ENCODE data around the gene PSMC6. TPM values are rescaled to one million over a fixed set of nuclear protein-coding genes. Genes with fewer than 3 reads are reported as not detected.
"Not testable (repeated sequence)": the region's sequence is repeated elsewhere in the genome, so short reads cannot be mapped to it uniquely, and the experiment has no call there.

The PSMC6 gene
- total RNA-seq, 1 donor from 2014 or later, result 95.3 TPM

GRCh38 chr14:52711666-52712065 lies 4.7 kb downstream of the PSMC6 start:
- intact Hi-C loops (cut with micrococcal nuclease), result no loop called here

DNA sequence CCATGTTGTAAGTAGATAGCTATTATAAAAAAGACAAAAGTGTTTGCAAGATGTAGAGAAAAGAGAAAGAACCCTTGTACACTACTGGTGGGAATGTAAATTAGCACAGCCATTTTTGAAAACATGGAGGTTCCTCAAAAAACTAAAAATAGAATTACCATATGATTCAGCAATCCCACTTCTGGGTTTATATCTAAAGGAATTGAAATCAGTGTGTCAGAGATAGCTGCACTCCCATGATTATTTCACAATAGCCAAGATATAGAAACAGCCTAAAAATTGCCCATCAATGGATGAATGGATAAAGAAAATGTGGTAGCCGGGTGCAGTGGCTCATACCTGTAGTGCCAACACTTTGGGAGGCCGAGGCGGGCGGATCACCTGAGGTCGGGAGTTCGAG lies 9.2 kb downstream of the PSMC6 start:
- intact Hi-C loops (cut with micrococcal nuclease), result no loop called here

DNA sequence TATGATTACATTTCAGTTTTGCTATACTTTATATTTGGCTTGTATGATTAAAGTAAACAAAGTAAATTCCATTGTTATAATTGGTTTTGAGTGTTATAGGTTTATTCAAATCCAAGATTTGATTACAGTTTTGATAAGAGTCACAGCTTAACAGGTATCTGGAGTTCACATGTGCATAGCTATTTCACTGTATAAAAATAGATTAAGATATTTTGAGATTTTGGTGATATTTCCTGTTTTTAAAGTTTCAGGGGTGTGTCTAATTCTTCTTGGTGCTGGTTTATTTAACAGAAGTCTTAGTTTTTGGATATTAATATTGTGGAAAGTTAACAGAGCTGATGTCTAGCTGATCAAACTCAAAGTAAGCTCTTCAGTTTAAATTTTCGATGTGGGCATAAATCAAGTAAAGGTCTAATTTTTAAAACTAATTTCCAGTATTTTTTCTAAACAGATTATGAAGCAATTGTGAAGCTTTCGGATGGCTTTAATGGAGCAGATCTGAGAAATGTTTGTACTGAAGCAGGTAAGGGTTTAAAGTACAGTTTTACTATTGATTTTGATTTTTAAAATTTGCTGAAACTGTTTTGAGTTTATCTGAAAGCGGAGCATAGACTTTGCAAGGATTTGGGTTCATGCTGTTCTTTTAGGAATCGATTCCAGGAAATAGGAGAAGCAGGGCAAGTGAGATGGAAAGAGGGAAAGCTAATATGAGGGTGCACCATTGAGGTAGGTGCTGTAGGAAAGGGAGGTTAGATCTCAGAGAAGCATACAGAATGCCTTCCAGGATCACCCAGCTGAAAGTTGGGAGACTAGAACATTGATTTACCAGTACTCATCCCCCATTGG lies 16.7 kb downstream of the PSMC6 start:
- intact Hi-C loops (cut with micrococcal nuclease), result no loop called here

DNA sequence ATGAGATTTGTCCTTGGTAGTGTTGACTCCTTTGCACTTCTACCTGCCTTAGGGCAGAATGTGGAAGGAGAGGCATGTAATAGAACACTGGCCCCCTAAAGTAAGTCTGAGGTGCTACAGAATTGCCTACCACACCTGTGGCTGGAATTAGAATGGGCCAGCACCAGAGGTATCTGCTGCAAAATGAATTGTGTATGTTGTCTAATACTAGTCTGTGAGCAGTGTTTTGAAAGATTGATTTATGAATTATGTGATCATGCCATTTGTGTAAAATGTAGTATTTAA lies 17.3 kb downstream of the PSMC6 start:
- intact Hi-C loops (cut with micrococcal nuclease), result no loop called here

GRCh38 chr14:52727509-52727908 lies 20.5 kb downstream of the PSMC6 start:
- intact Hi-C loops (cut with micrococcal nuclease), result not testable (repeated sequence)

DNA sequence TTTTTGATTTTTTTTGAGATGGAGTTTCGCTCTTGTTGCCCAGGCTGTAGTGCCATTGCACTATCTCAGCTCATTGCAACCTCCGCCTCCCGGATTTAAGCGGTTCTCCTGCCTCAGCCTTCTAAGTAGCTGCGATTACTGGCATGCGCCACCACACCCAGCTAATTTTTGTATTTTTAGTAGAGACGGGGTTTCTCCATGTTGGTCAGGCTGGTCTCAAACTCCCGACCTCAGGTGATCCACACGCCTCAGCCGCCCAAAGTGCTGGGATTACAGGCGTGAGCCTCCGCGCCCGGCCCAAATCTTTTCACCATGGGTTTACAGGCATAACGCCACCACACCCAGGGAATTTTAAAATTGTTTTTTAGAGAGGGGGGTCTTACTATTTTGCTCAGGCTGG lies 22.0 kb downstream of the PSMC6 start:
- intact Hi-C loops (cut with micrococcal nuclease), result loop anchor here (1.0 kb wide), 1 partner anchor 177 kb away; the partner anchor contains the start of genes GPR137C and TXNDC16

DNA sequence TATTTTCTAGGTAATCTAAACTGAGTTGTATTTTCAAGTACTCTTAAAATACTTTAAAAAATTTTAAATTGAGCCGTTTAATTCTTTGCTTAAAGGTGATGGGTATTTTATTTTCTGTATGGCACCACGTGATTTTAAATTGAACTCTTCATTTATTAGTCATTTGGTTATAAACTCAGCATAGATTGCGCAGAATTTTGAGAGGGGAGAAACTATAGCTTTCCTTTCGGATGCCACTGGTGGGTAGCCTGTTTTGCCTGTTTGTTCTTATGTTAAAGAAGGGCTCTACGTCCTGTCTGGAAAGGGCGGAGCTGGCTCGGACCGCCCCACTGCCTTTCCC lies 22.6 kb downstream of the PSMC6 start:
- intact Hi-C loops (cut with micrococcal nuclease), result loop anchor here (1.0 kb wide), 1 partner anchor 177 kb away; the partner anchor contains the start of genes GPR137C and TXNDC16

DNA sequence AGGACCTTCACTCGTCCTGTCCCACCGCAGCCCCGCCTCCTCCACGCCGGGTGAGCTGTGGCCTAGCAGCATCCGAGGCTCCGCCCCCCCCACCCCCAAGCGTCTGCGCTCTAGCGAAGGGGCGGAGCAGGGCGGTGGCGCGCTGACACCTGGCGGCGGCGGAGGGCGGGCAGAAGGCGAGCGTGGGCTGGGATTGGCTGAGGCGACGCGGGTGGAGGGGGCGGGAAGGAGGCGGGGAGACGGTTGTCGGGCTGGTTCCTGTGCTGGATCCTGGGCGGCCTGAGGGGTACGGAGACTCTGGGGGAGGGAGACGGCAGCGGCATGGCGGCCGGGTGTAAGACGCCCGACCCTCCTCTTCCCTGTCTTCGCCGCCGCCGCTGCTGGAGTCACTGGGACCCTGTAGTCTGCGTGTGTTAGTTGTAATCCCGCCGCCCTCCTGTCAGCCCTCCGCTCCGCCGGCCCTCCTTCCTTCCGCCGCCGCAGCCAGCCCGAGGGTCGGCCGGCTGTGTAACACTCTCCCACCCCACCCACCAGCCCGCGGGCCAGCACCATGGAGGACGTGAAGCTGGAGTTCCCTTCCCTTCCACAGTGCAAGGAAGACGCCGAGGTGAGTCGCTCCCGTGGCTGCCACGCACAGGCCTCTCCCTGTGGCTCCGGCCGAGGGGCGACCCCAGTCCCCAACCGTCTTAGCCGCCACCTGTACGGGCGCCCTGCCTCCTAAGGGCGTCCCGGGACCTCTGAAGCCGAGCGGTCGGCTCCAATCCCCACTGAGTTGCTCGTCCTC lies 23.1 kb downstream of the PSMC6 start, which contains the start of gene STYX:
STYX (plus strand) TSS at position 242 of the 784 bp plus-strand sequence; CDS start at position 551, 309 bp downstream.
- intact Hi-C loops (cut with micrococcal nuclease), result loop anchor here (1.0 to 2.0 kb wide), 6 partner anchors 12 to 423 kb away; partner anchors contain the start of genes DDHD1, GNPNAT1, GPR137C and PSMC6

DNA sequence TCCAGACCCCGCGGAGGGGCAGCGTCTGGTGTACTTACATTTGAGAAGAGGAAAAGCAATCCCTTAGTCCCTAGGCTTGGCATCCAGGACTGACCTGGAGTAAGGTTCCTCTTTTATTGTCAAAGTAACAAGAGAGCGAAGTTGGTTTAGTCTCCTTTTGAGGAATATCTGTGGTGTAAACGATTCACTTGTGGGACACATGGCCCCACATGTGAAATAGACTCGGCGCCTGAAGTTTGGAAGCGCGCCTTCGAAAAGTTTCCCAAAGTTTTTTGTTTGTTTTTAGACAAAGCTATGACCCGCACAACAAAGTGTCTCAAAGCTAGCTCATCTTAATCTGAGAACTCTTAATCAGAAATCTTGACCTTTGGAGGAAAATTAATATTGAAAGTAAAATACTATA lies 23.7 kb downstream of the PSMC6 start:
- intact Hi-C loops (cut with micrococcal nuclease), result loop anchor here (1.0 to 2.0 kb wide), 5 partner anchors 12 to 422 kb away; partner anchors contain the start of genes DDHD1, GNPNAT1 and PSMC6

DNA sequence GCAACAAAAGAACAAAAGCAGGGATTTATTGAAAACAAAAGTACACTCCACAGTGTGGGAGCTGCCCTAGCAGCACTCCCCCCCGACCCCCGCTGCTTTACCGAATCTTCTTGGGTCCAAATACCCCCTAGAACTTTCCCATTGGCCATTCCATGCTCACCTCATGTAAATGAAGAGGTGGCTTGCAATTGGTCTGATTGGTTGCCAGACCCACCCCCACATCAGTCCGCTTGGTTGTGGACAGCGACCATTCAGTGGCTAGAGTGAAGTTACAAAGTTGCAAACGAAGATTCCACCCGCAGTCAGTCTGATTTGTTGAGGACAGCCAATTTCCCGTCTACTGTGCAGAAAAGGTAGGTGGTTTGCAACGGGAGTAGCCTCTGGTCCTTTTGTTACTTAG lies 26.8 kb downstream of the PSMC6 start:
- intact Hi-C loops (cut with micrococcal nuclease), result no loop called here

- intact Hi-C loops (cut with micrococcal nuclease), result no loop called here
Measured at GRCh38 chr14:52735921-52736489, 29.0 kb downstream of the PSMC6 start.

DNA sequence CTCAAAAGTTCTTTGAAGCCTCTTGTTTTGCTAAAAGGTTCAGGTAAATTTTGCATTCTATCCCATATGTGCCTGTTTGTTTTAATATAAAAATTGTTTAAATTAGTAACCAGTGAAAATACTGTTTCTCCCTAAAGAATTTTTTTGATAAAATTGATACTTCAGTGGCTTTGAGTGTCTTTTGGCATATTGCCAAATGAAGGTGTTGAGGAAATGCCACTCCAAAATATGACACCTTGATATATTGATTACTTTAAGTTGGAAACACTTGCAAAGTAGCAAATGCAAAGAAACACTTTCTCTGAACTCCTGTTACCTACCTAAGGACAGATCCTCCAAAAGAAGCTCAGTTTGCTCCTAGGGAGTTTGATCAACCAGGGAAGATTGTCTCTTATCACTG lies 31.4 kb downstream of the PSMC6 start:
- intact Hi-C loops (cut with micrococcal nuclease), result no loop called here

DNA sequence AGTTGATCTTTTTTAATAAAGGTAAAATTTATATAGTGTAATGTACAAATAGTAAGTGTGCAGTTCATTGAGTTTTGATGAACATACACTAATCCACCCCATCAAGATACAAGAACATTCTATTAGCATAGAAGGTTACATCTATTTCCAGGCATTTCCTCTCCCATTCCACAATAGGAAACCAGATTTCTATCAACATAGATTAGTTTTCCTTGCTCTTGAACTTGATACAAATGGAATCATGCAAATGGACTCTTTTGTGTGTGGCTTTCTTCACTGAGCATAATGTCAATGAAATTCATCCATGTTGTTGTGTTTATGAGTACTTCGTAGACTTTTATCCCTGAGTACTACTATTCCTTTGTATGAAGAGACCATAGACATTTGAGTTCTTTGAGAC lies 33.8 kb downstream of the PSMC6 start:
- intact Hi-C loops (cut with micrococcal nuclease), result loop anchor here (5.0 kb wide), 1 partner anchor 33 kb away; the partner anchor contains the start of gene PSMC6

GRCh38 chr14:52741865-52742264 lies 34.9 kb downstream of the PSMC6 start:
- intact Hi-C loops (cut with micrococcal nuclease), result loop anchor here (1.0 to 5.0 kb wide), 2 partner anchors 12 to 35 kb away; partner anchors contain the start of genes PSMC6 and STYX

- intact Hi-C loops (cut with micrococcal nuclease), result no loop called here
Measured at GRCh38 chr14:52748647-52749292, 41.8 kb downstream of the PSMC6 start.

DNA sequence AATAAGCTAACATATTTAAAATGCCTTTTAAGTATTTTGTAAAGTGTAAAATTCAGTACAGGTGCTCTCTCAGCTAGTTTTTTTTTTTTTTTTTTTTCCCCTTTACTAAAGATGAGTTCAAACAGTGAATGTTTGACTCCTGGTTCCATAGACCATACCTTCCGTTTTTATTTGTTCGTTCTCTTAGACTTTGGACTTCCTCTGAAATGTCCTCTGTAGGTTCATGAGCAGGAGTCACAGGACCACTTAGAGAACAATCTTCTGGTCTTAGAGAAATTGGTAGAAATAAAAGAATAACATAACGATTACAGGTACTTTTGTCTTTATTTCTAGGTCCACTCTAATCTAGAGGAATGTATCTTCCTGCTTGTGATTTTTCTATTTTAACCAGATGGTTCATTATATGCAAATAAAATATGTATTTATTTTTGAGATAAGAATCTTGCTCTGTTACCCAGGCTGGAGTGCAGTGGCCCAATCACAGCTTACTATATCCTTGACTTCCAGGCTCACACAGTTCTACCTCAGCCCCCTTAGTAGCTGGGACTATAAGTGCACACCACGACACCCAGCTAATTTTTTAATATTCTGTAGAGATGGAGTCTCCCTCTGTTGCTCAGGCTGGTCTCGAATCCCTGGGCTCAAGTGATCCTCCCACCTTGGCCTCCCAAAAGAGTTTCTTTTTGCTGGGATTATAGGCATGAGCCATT lies 48.8 kb downstream of the PSMC6 start:
- intact Hi-C loops (cut with micrococcal nuclease), result no loop called here

- intact Hi-C loops (cut with micrococcal nuclease), result no loop called here
Measured at GRCh38 chr14:52759145-52759544, 52.1 kb downstream of the PSMC6 start.

DNA sequence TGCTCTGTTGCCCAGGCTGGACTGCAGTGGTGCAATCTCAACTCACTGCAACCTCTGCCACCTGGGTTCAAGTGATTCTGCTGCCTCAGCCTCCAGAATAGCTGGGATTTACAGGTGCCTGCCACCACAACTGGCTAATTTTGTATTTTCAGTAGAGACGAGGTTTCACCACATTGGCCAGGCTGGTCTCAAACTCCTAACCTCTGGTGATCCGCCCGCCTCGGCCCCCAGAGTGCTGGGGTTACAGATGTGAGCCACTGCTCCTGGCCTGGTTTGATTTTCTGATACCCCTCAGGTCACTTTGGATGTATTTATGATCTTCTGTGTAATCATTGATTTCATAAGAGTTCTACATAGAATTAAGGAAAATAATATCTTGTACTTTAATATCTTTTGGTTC lies 55.9 kb downstream of the PSMC6 start:
- intact Hi-C loops (cut with micrococcal nuclease), result not testable (repeated sequence)

GRCh38 chr14:52767058-52767833 lies 60.2 kb downstream of the PSMC6 start:
- intact Hi-C loops (cut with micrococcal nuclease), result no loop called here

- intact Hi-C loops (cut with micrococcal nuclease), result no loop called here
Measured at GRCh38 chr14:52769887-52770286, 62.9 kb downstream of the PSMC6 start.

Data from T-helper 2 cell treated with Interferon-gamma antibody and Interleukin-4, amounts not matched to agents 100 ng/mL and 5 ng/mL, for 36 hours (primary cell).